Epithelial cell of proximal tubule (primary cell): ENCODE data around the gene ACOXL. TPM values are rescaled to one million over a fixed set of nuclear protein-coding genes. Genes with fewer than 3 reads are reported as not detected.

Experiments used
- DNase-seq: peaks from one replicate; pipeline ENCODE4 v3.0.0-alpha.2; 2011; ENCODE audit warnings: low read depth
- H3K4me3 ChIP-seq: 2 replicates; pipeline ENCODE4 v1.5.1; 2011; ENCODE audit warnings: low read depth, mild to moderate bottlenecking, low read length
- CTCF ChIP-seq: conservative IDR thresholded peaks from 2 replicates; pipeline ENCODE4 v1.5.1; 2012; ENCODE audit warnings: low read depth, mild to moderate bottlenecking, low read length
- total RNA-seq: library from RNA; depleted of rRNA; stranded (reverse); fragments of >200 nt; gene quantifications from 2 replicates; pipeline ENCODE4 v1.2.3, GENCODE V29; 2015

ACOXL gene
- total RNA-seq, 1 donor from 2014 or later: 0.06 TPM

GRCh38 chr2:111007757-111008688 lies 275.6 kb downstream of the ACOXL start:
- DNase-seq: no peak
- no peak for TF ChIP-seq CTCF
- H3K4me3 ChIP-seq: no peak overlapping the region

GRCh38 chr2:111011218-111011617 lies 278.8 kb downstream of the ACOXL start:
- TF ChIP-seq CTCF: no peak
- no peak for DNase-seq
- H3K4me3 ChIP-seq: no peak overlapping the region

- TF ChIP-seq CTCF: no peak
- DNase-seq: no peak
- no peak overlapping the region for H3K4me3 ChIP-seq
These were observed 283.1 kb downstream of the ACOXL start for GRCh38 chr2:111015283-111015995.

DNA sequence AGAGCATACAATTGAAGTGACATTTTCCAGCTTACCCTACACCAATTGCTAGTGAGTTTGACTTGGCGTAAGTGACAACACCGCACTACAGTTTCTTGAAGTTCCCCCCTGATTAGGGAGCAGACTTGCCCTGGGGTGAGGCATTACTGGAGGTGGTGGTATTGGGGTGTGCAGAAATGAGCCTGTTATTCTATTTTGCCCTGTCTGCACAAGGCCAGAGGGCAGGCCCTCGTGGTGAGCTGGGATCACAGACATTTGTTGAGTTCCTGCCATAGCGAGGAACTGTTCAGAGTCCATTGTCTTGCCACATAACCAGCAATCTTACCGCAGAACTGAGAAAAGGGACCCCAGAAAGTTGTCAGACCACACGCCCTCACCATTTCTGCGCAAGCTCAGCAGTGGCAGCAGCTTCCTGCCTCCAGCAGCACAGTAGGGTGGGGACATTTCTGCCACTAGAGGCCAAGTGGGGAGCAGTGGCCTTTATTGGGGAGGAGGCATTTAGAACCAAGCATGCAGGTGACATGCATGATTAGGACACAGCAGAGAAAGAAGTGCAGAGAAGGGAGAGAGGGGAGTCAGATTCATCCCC lies 284.8 kb downstream of the ACOXL start:
- no peak for DNase-seq
- no peak for TF ChIP-seq CTCF
- H3K4me3 ChIP-seq: no peak overlapping the region

GRCh38 chr2:111017909-111018308 lies 285.5 kb downstream of the ACOXL start:
- TF ChIP-seq CTCF: no peak
- H3K4me3 ChIP-seq: no peak overlapping the region
- DNase-seq: no peak

GRCh38 chr2:111019381-111019780 lies 287.0 kb downstream of the ACOXL start:
- TF ChIP-seq CTCF: no peak
- no peak overlapping the region for H3K4me3 ChIP-seq
- DNase-seq: no peak
